ENCODE results near the gene VPS37C. TPM values are rescaled to one million over a fixed set of nuclear protein-coding genes. Genes with fewer than 3 reads are reported as not detected.

VPS37C gene
- total RNA-seq, 1 experiment from 2014 or later = 29.0 TPM

- POLR2A ChIA-PET (ENCODE audit: unreplicated experiment) = no interaction called here
Measured at GRCh38 chr11:61164606-61165424, 3.6 kb upstream of the VPS37C start.

GRCh38 chr11:61163714-61164605 is 2.7 kb upstream of the VPS37C start:
- Histone ChIP-seq H3K36me3 (ENCODE audit: low read depth) (no peaks in the 10 kb centered on the region), H3K27ac (no peak overlapping the region), H2AFZ (no peak overlapping the region), H4K20me1 (ENCODE audit: insufficient read depth) (no peaks in the 10 kb centered on the region), H3F3A (ENCODE audit: insufficient read depth, low read depth) (peaks cover 30% of the 10 kb centered on the region), H3K4me2 (peak overlapping the region; percentile 21; the same call in 1 of the 2 replicates), H3K9me2 (ENCODE audit: insufficient read depth) (no peaks in the 10 kb centered on the region), H3K4me3 (no peak overlapping the region), H3K9me3 (ENCODE audit: insufficient read depth, low read depth) (no peaks in the 10 kb centered on the region), H3K27me3 (ENCODE audit: insufficient read depth, low read depth) (no peaks in the 10 kb centered on the region), H3K4me1 (replicated peaks; ENCODE audit: insufficient read depth) (peaks cover 42% of the 10 kb centered on the region), H3K79me2 (ENCODE audit: low read depth) (peaks cover 13% of the 10 kb centered on the region)
- intact Hi-C loops (cut with micrococcal nuclease; ENCODE audit: unreplicated experiment) = loop anchor here (5.0 kb wide), 1 partner anchor 87 kb away; no protein-coding TSS in a partner anchor
- TF ChIP-seq EZH2 (IDR thresholded peaks at IDR 0.05; ENCODE audit: low read depth) (no peak), CTCF (conservative IDR thresholded peaks at IDR 0.05) (no peak)
- POLR2A ChIA-PET (ENCODE audit: unreplicated experiment) = no interaction called here
- DNase-seq = no peak
- BruUV-seq (replicated peaks) = no TSS peak
- CTCF ChIA-PET = no interaction called here

More at GRCh38 chr11:61164606-61165424, 3.6 kb upstream of the VPS37C start:
- Histone ChIP-seq H3K27me3 (ENCODE audit: insufficient read depth, low read depth) (no peaks in the 10 kb centered on the region), H3K36me3 (ENCODE audit: low read depth) (no peaks in the 10 kb centered on the region), H3K79me2 (ENCODE audit: low read depth) (peaks cover 12% of the 10 kb centered on the region), H3K4me1 (replicated peaks; ENCODE audit: insufficient read depth) (peaks cover 33% of the 10 kb centered on the region), H4K20me1 (ENCODE audit: insufficient read depth) (no peaks in the 10 kb centered on the region), H3F3A (ENCODE audit: insufficient read depth, low read depth) (peaks cover 22% of the 10 kb centered on the region), H3K4me2 (peak overlapping the region; percentile 21), H3K27ac (peak overlapping the region; percentile 11), H3K9me2 (ENCODE audit: insufficient read depth) (no peaks in the 10 kb centered on the region), H2AFZ (no peak overlapping the region; the same call in 1 of the 2 replicates), H3K9me3 (ENCODE audit: insufficient read depth, low read depth) (no peaks in the 10 kb centered on the region), H3K4me3 (no peak overlapping the region; the same call in 1 of the 2 replicates)
- DNase-seq = peak in 1 of 2 experiments; percentile 82
- no TSS peak for BruUV-seq (replicated peaks)
- intact Hi-C loops (cut with micrococcal nuclease; ENCODE audit: unreplicated experiment) = loop anchor here (5.0 kb wide), 1 partner anchor 88 kb away; no protein-coding TSS in a partner anchor
- CTCF ChIA-PET = no interaction called here
- TF ChIP-seq EZH2 (IDR thresholded peaks at IDR 0.05; ENCODE audit: low read depth) = no peak
- TF ChIP-seq CTCF (conservative IDR thresholded peaks at IDR 0.05) = no peak

- Histone ChIP-seq H2AFZ (no peak overlapping the region), H3K4me1 (replicated peaks; ENCODE audit: insufficient read depth) (peaks cover 51% of the 10 kb centered on the region), H3K4me2 (no peak overlapping the region), H3K4me3 (no peak overlapping the region), H3F3A (ENCODE audit: insufficient read depth, low read depth) (peaks cover 40% of the 10 kb centered on the region), H3K27me3 (ENCODE audit: insufficient read depth, low read depth) (no peaks in the 10 kb centered on the region), H3K36me3 (ENCODE audit: low read depth) (no peaks in the 10 kb centered on the region), H3K27ac (no peak overlapping the region), H4K20me1 (ENCODE audit: insufficient read depth) (no peaks in the 10 kb centered on the region), H3K9me2 (ENCODE audit: insufficient read depth) (no peaks in the 10 kb centered on the region), H3K9me3 (ENCODE audit: insufficient read depth, low read depth) (no peaks in the 10 kb centered on the region), H3K79me2 (ENCODE audit: low read depth) (peaks cover 16% of the 10 kb centered on the region)
- intact Hi-C loops (cut with micrococcal nuclease; ENCODE audit: unreplicated experiment) = loop anchor here (5.0 kb wide), 1 partner anchor 86 kb away; no protein-coding TSS in a partner anchor
- ChIA-PET POLR2A (ENCODE audit: unreplicated experiment) (no interaction called here), CTCF (no interaction called here)
- DNase-seq = no peak
- no peak for TF ChIP-seq EZH2 (IDR thresholded peaks at IDR 0.05; ENCODE audit: low read depth)
- TF ChIP-seq CTCF (conservative IDR thresholded peaks at IDR 0.05) = no peak
- no TSS peak for BruUV-seq (replicated peaks)
Measured at GRCh38 chr11:61163021-61163420, 1.8 kb upstream of the VPS37C start.

Measured in PC-9 (cell line).